GM23248 (cell line): ENCODE measurements around the gene RASGEF1B.

Source experiments
- EZH2 ChIP-seq: fragments of 200-600 bp; sonication (generic); IDR thresholded peaks from 2 replicates; pipeline ENCODE4 v1.6.1; 2018; ENCODE audit warnings: antibody characterized with exemption, mild to moderate bottlenecking; ENCODE audit not compliant: insufficient read depth, poor library complexity, severe bottlenecking
- EZH2phosphoT487 ChIP-seq: fragments of 200-600 bp; sonication (generic); IDR thresholded peaks from 2 replicates; pipeline ENCODE4 v1.6.1; 2018; ENCODE audit warnings: antibody characterized with exemption, moderate library complexity, mild to moderate bottlenecking, low read depth; ENCODE audit not compliant: insufficient read depth

DNA sequence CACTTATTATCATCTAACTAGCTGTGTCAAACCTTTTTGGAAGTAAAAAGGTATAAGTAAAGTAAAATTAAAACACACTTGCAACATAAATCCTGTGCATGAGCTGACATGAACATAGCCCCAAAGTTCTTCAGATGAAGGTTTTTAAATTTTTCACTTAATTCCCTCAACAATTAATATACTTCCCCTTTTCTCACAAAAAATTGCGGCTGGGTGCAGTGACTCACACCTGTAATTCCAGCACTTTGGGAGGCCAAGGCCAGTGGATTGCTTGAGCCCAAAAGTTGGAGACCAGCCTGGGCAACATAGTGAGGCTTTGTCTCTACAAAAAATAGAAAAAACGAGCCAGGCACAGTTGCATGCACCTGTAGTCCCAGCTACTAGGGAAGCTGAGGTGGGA is 16.8 kb downstream of the RASGEF1B start:
- TF ChIP-seq EZH2 (no peak), EZH2phosphoT487 (no peak)
